NB4 (cell line): Measurements from ENCODE around the gene KATNBL1.

Experiments used
- POLR2A ChIP-seq: IDR thresholded peaks from 2 replicates; pipeline ENCODE4 v1.6.1; 2011; ENCODE audit warnings: mild to moderate bottlenecking; ENCODE audit not compliant: insufficient read length; ENCODE audit errors: extremely low read depth
- TF ChIP-seq, protein P1 (sequence below): IDR thresholded peaks from one replicate; pipeline ENCODE4 v1.5.1; 2012; ENCODE audit warnings: low read depth, low read length

DNA sequence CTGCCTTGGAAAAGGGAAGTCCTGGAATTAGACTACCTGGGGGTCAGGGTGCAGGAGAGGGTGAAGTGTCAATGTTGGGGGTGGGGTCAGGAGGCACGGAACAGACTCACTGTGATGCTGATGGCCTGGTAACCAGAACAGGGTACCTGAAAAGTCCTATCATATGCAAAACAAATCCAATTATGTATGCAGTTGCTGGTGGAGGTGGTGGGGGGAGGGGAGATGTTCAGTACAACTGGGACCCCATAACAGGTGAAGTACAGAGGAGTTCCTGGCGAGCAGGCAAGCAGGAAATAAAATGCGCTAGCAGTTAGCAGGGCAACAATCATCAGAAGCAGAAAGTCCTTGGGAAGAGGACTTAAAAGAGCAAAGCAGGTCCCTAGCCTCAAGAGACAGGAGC is 4.2 kb upstream of the KATNBL1 start:
- TF ChIP-seq, protein P1, sequence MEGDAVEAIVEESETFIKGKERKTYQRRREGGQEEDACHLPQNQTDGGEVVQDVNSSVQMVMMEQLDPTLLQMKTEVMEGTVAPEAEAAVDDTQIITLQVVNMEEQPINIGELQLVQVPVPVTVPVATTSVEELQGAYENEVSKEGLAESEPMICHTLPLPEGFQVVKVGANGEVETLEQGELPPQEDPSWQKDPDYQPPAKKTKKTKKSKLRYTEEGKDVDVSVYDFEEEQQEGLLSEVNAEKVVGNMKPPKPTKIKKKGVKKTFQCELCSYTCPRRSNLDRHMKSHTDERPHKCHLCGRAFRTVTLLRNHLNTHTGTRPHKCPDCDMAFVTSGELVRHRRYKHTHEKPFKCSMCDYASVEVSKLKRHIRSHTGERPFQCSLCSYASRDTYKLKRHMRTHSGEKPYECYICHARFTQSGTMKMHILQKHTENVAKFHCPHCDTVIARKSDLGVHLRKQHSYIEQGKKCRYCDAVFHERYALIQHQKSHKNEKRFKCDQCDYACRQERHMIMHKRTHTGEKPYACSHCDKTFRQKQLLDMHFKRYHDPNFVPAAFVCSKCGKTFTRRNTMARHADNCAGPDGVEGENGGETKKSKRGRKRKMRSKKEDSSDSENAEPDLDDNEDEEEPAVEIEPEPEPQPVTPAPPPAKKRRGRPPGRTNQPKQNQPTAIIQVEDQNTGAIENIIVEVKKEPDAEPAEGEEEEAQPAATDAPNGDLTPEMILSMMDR: no peak
- TF ChIP-seq POLR2A: no peak
